GM12878 (cell line): ENCODE data around the gene EXOC7.

Experiments
- BACH1 ChIP-seq: fragments of 450-650 bp; IDR thresholded peaks from 2 replicates; pipeline ENCODE4 v1.6.1; 2017; ENCODE audit warnings: mild to moderate bottlenecking, borderline replicate concordance
- EZH2 ChIP-seq: IDR thresholded peaks from 2 replicates; pipeline ENCODE4 v1.6.1; 2012; ENCODE audit warnings: low read depth, mild to moderate bottlenecking, control low read depth, inconsistent platforms, low read length, borderline replicate concordance; ENCODE audit not compliant: control insufficient read depth
- FOS ChIP-seq: IDR thresholded peaks from 3 replicates; pipeline ENCODE4 v1.6.1; 2011; ENCODE audit warnings: borderline replicate concordance; ENCODE audit not compliant: insufficient read length; ENCODE audit errors: extremely low read depth
- NBN ChIP-seq: fragments of 450-650 bp; IDR thresholded peaks from 2 replicates; pipeline ENCODE4 v1.6.1; 2016
- POLR2AphosphoS5 ChIP-seq: IDR thresholded peaks from 2 replicates; pipeline ENCODE4 v1.6.1; 2011; ENCODE audit warnings: mild to moderate bottlenecking, low read length, inconsistent platforms
- SMC3 ChIP-seq: IDR thresholded peaks from 2 replicates; pipeline ENCODE4 v1.6.1; 2011; ENCODE audit warnings: low read length, improper control_type of control experiment, borderline replicate concordance
- SUZ12 ChIP-seq: fragments of 200-600 bp; sonication (generic); IDR thresholded peaks from one replicate; pipeline ENCODE4 v1.6.1; 2018; ENCODE audit warnings: antibody characterized with exemption, mild to moderate bottlenecking; ENCODE audit not compliant: unreplicated experiment
- TF ChIP-seq, protein P1 (sequence below): IDR thresholded peaks from 2 replicates; pipeline ENCODE4 v1.6.1; 2012; ENCODE audit warnings: low read length, inconsistent platforms
- TF ChIP-seq, protein P2 (sequence below): IDR thresholded peaks from 2 replicates; pipeline ENCODE4 v1.6.1; 2012; ENCODE audit warnings: mild to moderate bottlenecking, low read depth, low read length
- TF ChIP-seq, protein P3 (sequence below): IDR thresholded peaks from 2 replicates; pipeline ENCODE4 v1.6.1; 2011; ENCODE audit warnings: low read depth, mild to moderate bottlenecking, low read length, moderate library complexity, borderline replicate concordance; ENCODE audit errors: extremely low read depth
- TF ChIP-seq, protein P4 (sequence below), 3 experiments: IDR thresholded peaks in 2 of 3; conservative IDR thresholded peaks in 1 of 3; 2 replicates each; pipeline ENCODE4 v1.5.1; 2011; ENCODE audit warnings: low read depth in 3 of 3, low read length in 3 of 3, mild to moderate bottlenecking in 3 of 3, control low read depth in 2 of 3, moderate library complexity in 2 of 3, inconsistent platforms in 1 of 3, mixed read lengths in 1 of 3; ENCODE audit not compliant: control insufficient read depth in 2 of 3, insufficient read depth in 1 of 3; ENCODE audit errors: extremely low read depth in 1 of 3
- TF ChIP-seq, protein P5 (sequence below): fragments of 450-650 bp; IDR thresholded peaks from 2 replicates; pipeline ENCODE4 v1.6.1; 2017; ENCODE audit warnings: antibody characterized with exemption, mild to moderate bottlenecking, moderate library complexity

DNA sequence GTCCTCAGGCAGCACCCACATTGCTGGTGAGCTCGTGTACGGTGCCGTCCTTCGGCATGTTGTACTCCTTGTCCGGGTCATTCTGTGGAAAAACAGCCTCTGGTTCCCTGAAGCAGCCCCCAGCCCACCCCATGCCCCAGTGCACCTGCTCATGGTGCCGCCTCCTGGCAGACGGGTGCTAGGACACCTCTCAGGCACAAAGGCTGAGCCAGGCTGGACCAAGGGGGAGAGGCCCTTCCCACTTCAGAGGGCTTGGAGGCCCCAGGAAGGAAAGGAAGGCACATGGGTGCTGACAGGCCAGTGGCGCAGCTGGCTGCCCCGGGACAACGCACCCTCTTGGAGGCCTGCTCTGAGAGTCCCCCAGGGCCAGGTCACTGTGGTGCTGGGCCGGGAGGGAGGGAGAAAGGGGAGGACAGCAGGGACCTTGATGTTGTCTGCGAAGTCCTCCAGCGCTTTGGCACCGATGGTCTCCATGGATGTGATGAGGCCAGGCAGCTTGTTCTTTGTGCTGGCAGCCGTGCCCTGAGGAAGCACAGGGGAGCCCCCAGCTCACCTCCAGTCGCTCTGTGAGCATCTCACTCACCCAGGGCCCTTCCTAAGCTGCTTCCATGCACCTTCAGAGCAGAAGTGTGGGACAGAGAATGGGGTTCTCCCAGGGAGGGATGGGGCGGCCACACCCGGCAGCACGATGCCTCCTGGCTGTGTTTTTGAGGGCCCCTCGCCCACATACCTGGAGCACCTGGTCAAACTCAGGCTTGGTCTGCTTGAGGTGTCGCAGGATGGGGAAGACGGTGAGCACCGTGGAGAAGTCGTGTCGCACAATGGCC is 15.3 kb downstream of the EXOC7 start:
- TF ChIP-seq, protein P1, sequence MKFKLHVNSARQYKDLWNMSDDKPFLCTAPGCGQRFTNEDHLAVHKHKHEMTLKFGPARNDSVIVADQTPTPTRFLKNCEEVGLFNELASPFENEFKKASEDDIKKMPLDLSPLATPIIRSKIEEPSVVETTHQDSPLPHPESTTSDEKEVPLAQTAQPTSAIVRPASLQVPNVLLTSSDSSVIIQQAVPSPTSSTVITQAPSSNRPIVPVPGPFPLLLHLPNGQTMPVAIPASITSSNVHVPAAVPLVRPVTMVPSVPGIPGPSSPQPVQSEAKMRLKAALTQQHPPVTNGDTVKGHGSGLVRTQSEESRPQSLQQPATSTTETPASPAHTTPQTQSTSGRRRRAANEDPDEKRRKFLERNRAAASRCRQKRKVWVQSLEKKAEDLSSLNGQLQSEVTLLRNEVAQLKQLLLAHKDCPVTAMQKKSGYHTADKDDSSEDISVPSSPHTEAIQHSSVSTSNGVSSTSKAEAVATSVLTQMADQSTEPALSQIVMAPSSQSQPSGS: no peak
- TF ChIP-seq EZH2 (no peak), SMC3 (no peak), POLR2AphosphoS5 (no peak), FOS (no peak), NBN (no peak), SUZ12 (no peak), BACH1 (no peak)
- TF ChIP-seq, protein P2, sequence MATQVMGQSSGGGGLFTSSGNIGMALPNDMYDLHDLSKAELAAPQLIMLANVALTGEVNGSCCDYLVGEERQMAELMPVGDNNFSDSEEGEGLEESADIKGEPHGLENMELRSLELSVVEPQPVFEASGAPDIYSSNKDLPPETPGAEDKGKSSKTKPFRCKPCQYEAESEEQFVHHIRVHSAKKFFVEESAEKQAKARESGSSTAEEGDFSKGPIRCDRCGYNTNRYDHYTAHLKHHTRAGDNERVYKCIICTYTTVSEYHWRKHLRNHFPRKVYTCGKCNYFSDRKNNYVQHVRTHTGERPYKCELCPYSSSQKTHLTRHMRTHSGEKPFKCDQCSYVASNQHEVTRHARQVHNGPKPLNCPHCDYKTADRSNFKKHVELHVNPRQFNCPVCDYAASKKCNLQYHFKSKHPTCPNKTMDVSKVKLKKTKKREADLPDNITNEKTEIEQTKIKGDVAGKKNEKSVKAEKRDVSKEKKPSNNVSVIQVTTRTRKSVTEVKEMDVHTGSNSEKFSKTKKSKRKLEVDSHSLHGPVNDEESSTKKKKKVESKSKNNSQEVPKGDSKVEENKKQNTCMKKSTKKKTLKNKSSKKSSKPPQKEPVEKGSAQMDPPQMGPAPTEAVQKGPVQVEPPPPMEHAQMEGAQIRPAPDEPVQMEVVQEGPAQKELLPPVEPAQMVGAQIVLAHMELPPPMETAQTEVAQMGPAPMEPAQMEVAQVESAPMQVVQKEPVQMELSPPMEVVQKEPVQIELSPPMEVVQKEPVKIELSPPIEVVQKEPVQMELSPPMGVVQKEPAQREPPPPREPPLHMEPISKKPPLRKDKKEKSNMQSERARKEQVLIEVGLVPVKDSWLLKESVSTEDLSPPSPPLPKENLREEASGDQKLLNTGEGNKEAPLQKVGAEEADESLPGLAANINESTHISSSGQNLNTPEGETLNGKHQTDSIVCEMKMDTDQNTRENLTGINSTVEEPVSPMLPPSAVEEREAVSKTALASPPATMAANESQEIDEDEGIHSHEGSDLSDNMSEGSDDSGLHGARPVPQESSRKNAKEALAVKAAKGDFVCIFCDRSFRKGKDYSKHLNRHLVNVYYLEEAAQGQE: no peak
- TF ChIP-seq, protein P3, sequence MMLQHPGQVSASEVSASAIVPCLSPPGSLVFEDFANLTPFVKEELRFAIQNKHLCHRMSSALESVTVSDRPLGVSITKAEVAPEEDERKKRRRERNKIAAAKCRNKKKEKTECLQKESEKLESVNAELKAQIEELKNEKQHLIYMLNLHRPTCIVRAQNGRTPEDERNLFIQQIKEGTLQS: no peak
- TF ChIP-seq, protein P4, sequence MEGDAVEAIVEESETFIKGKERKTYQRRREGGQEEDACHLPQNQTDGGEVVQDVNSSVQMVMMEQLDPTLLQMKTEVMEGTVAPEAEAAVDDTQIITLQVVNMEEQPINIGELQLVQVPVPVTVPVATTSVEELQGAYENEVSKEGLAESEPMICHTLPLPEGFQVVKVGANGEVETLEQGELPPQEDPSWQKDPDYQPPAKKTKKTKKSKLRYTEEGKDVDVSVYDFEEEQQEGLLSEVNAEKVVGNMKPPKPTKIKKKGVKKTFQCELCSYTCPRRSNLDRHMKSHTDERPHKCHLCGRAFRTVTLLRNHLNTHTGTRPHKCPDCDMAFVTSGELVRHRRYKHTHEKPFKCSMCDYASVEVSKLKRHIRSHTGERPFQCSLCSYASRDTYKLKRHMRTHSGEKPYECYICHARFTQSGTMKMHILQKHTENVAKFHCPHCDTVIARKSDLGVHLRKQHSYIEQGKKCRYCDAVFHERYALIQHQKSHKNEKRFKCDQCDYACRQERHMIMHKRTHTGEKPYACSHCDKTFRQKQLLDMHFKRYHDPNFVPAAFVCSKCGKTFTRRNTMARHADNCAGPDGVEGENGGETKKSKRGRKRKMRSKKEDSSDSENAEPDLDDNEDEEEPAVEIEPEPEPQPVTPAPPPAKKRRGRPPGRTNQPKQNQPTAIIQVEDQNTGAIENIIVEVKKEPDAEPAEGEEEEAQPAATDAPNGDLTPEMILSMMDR (IDR thresholded peaks at IDR 0.05 in 2 of 3, conservative IDR thresholded peaks at IDR 0.05 in 1 of 3; ENCODE audit: control insufficient read depth in 2 of 3, extremely low read depth in 1 of 3, insufficient read depth in 1 of 3, low read depth in 3 of 3, low read length in 3 of 3): no peak
- TF ChIP-seq, protein P5, sequence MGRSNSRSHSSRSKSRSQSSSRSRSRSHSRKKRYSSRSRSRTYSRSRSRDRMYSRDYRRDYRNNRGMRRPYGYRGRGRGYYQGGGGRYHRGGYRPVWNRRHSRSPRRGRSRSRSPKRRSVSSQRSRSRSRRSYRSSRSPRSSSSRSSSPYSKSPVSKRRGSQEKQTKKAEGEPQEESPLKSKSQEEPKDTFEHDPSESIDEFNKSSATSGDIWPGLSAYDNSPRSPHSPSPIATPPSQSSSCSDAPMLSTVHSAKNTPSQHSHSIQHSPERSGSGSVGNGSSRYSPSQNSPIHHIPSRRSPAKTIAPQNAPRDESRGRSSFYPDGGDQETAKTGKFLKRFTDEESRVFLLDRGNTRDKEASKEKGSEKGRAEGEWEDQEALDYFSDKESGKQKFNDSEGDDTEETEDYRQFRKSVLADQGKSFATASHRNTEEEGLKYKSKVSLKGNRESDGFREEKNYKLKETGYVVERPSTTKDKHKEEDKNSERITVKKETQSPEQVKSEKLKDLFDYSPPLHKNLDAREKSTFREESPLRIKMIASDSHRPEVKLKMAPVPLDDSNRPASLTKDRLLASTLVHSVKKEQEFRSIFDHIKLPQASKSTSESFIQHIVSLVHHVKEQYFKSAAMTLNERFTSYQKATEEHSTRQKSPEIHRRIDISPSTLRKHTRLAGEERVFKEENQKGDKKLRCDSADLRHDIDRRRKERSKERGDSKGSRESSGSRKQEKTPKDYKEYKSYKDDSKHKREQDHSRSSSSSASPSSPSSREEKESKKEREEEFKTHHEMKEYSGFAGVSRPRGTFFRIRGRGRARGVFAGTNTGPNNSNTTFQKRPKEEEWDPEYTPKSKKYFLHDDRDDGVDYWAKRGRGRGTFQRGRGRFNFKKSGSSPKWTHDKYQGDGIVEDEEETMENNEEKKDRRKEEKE: no peak
